NCI-H2196 (cell line): ENCODE results near the gene RANGRF.
"Not testable (repeated sequence)": the region's sequence is repeated elsewhere in the genome, so short reads cannot be mapped to it uniquely, and the experiment has no call there.

Source experiments
- DNase-seq: peaks from one replicate; lab custom pipeline; 2025; ENCODE audit not compliant: unreplicated experiment; lab: John Stamatoyannopoulos, UW

The RANGRF gene, protein sequence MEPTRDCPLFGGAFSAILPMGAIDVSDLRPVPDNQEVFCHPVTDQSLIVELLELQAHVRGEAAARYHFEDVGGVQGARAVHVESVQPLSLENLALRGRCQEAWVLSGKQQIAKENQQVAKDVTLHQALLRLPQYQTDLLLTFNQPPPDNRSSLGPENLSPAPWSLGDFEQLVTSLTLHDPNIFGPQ

DNA sequence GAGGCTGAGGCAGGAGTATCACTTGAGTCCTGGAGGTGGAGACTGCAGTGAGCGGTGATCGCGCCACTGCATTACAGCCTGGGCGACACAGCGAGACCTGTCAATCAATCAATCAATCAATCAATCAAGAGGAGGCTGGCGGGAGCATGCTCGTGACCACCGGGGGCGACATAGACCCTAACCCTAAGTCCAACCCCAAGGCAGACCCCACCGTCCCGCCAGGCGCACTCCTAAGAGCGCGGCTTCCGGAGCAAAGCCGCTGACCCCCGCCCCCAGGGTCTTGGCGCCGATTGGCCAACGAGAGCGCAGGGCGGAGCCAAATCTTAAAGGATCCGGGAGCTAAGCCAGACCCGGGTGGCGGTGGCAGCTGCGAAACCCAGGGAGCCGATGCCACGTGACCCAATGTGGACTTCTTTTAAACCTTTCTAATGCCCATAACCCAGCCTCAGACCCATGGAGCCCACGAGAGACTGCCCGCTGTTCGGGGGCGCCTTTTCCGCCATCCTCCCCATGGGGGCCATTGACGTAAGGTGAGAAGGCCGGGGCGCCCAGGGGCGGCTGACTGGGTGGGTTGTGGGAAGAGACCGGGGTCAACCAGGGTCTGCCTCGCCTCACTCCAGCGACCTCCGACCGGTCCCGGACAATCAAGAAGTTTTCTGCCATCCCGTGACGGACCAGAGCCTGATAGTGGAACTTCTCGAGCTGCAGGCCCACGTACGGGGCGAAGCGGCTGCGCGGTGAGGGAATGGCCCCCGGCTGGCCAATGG is at the start of gene RANGRF:
Gene RANGRF (plus strand): TSS at position 335 of the 767 bp plus-strand sequence. CDS start 119 bp downstream, at position 454.
- peak; percentile 78 for DNase-seq

DNA sequence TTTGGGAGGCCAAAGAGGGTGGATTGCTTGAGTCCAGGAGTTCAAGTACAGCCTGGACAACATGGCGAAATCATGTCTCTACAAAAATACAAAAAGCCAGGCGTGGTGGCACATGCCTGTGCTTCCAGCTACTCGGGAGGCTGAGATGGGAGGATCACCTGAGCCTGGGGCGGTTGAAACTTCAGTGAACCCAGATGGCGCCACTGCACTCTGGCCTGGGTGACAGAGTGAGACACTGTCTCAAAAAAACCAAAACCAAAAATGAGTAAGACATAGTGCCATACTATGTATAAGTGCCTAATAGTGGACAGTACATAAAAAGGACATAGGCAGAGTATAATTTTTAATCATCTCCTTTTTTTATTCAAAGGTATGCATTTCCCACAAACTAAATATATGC is 44.6 kb upstream of the RANGRF start:
- no peak for DNase-seq

DNA sequence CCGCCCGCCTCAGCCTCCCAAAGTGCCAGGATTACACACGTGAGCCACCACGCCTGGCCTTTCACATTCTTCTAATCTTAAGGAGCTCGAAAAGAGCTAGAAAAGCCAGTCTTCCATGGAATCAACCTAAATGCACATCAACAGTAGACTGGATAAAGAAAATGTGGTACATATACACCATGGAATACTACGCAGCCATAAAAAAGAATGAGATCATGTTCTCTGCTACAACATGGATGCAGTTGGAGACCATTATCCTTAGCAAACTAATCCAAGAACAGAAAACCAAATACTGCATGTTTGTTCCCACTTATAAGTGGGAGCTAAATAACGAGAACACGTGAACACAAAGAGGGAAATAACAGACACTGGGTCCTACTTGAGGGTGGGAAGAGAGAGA is 43.7 kb upstream of the RANGRF start:
- no peak for DNase-seq

DNA sequence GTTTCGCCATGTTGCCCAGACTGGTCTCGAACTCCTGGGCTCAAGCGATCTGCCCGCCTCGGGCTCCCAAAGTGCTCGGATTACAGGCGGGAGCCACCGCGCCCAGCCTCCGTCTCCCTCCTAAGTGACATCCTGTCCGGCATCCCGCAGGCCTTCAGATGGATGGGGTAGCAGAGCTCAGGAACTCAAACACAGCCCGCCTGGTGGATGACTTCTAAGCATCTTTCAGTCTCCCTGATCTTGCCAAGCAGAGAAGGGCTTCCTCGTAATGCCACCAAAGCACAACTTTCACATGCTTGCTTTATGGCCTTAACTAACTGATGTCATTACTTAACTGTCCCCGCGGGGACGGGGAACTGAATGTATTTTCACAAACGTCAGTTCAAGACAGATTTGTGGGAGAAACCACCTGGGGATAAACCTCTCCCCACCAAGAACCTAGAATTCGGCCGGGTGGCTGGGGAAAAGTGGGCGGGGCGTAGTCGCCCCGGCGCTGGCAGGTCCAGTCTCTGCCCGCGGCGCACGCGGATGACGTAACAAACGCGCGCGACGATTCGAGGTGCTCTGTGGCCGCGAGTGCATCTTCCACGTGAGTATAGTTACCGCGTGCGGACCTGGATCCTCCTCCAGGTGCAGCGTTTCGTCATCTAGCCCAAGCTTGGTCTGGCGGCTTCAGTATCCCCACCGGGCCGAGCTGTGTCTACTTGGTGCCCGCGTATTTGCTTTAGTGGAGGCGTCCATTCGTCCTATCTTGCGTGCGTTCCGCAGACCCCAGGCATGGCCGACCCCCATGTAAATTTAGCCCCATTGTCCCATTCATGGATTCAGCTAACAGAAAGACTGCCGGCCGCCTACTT is 39.5 kb upstream of the RANGRF start, which contains the start of gene PFAS:
Gene PFAS (plus strand): TSS at position 539 of the 857 bp plus-strand sequence. CDS start 4,649 bp downstream, outside the sequence.
- DNase-seq, result peak; percentile 85

DNA sequence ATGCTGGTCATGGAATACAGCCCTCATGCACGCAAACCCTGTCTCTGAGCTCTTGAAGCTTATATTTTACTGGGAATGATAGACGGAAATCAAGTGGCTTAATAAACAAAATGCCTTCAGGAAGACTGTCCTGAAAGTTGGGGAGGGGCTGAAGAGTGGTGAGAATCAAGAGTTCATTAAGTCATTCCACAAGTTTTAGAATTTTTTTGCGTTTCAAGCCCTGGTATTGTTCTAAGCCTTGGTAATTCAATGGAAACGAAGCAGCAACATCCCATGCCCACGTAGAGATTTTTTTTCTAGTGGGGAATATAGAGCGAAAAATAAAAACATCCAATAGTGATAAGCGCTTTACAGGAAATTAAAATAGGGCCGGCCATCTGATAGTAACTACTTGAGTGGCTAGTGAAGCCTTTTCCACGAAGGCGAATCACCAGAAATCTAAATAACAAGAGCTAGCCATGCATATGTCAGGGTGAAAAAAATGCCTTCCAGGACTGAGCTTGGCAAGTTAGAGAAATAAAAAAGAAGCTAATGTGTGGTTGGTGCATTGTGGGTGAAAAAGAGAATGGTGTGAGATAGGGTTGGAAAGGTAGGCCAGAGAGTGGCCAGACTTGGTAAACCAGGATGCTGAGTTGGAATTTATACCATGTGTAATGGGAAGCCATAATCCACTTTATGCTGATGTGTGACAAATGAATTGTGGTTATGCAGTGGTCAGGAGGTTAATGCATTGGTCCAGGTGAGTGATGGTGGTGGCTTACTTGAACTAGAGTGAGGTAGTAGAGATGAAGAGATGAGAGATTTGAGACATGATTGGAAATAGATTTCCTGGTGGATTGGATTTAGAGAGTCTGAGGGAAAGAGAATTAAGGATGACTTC is 38.6 kb upstream of the RANGRF start:
- no peak for DNase-seq

DNA sequence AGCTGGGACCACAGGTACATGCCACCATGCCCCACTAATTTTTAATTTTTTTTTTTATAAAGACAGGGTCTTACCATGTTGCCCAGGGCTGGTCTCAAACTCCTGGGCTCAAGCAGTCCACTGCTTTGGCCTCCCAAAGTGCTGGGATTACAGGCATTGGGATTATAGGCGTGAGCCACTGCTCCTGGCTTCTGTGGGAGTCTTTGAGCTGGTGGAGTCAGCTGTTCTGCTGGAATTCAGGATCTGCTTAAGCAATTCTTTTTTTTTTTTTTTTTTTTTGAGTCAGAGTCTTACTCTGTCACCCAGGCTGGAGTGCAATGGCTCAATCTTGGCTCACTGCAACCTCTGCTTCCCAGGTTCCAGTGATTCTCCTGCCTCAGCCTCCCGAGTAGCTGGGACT is 37.1 kb upstream of the RANGRF start:
- DNase-seq, result not testable (repeated sequence)

DNA sequence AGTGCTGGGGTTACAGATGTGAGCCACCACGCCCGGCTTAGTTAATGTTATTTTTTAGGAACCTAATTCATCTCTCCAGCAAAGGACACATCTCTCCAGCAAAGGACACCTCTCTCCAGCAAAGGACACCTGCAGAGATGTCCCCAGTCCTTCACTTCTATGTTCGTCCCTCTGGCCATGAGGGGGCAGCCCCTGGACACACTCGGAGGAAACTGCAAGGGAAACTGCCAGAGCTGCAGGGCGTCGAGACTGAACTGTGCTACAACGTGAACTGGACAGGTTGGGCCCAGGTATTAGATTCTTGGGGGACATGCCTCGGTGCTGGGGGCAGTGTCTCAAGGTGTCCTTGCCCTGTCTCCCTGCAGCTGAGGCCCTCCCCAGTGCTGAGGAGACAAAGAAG is 34.7 kb upstream of the RANGRF start:
- peak; percentile 6 for DNase-seq

DNA sequence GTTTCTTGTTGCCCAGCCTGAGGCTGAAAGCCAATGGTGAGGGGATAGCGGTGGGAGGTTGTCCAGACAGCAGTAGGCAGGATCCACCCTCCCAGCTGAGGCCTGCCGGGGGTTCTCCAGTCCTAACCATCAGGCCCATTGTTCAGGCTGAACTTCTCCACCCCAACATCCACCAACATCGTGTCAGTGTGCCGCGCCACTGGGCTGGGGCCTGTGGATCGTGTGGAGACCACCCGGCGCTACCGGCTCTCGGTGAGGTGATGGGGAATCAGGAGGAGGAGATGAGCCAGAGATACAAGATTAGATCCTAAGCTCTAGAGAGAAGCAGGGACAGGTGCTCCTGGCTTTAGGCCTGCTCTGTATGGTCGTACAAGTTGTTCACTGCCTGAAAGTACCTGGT is 33.6 kb upstream of the RANGRF start:
- DNase-seq, result no peak

DNA sequence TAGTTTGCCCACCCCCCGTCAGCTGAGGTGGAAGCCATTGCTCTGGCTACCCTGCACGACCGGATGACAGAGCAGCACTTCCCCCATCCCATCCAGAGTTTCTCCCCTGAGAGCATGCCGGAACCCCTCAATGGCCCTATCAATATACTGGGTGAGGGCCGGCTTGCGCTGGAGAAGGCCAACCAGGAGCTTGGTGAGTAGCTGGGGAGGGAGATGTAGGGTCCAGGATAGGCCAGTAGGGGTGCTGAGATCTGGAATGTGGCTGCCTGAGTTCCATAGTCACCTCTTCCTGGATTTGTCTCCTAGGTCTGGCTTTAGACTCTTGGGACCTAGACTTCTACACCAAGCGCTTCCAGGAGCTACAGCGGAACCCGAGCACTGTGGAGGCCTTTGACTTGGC is 33.0 kb upstream of the RANGRF start:
- DNase-seq, result no peak

DNA sequence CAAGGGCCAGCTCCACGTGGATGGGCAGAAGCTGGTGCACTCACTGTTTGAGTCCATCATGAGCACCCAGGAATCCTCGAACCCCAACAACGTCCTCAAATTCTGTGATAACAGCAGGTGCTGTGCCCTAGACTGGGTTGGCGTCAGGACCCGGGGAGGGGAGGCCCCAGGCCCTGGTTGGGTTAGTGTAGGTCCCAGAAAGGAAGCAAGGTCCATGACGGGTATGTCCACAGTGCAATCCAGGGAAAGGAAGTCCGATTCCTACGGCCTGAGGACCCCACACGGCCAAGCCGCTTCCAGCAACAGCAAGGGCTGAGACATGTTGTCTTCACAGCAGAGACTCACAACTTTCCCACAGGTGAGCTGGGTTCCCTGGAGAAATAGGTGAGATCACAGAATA is 32.2 kb upstream of the RANGRF start:
- no peak for DNase-seq

DNA sequence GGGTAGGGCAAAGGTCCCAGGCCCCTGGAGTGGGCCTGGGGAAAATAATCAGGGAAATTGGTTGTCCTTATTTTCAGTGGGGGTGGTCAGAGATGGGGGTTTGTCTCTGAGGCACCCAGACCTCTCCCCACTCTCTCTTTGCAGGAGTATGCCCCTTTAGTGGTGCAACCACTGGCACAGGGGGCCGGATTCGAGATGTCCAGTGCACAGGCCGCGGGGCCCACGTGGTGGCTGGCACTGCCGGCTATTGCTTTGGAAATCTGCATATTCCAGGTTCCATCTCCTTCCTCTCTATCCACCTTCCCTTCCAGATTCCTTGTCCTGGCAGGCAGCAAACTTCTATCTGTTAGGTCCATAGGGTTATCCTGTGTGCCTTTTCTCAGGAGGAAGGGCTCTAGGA is 31.8 kb upstream of the RANGRF start:
- DNase-seq, result no peak

DNA sequence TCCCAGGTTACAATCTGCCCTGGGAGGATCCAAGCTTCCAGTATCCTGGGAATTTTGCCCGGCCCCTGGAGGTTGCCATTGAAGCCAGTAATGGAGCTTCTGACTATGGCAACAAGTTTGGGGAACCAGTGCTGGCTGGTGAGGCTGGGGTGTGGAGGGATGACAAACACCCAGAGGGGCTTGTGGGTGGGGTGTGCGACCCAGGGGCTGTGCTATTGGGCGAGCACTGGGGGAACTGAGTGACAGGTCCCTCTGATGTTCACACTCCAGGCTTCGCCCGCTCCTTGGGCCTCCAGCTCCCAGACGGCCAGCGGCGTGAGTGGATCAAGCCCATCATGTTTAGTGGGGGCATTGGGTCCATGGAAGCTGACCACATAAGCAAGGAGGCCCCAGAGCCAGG is 30.7 kb upstream of the RANGRF start:
- no peak for DNase-seq

DNA sequence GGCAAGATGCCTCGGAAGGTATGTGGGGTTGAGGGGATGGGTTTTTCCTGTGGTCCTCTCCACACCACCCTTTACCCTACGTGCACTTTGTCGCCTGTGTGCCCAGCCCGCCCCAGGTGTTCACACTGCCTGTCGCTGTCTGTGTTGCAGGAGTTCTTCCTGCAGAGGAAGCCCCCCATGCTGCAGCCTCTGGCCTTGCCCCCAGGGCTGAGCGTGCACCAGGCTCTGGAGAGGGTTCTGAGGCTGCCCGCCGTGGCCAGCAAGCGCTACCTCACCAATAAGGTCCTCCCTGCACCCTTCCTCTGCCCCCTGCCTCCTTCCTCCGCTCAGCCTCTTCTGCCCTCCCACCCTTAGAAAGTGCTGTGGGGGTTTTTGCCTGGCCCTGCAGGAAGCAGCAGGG is 24.1 kb upstream of the RANGRF start:
- DNase-seq, result no peak

DNA sequence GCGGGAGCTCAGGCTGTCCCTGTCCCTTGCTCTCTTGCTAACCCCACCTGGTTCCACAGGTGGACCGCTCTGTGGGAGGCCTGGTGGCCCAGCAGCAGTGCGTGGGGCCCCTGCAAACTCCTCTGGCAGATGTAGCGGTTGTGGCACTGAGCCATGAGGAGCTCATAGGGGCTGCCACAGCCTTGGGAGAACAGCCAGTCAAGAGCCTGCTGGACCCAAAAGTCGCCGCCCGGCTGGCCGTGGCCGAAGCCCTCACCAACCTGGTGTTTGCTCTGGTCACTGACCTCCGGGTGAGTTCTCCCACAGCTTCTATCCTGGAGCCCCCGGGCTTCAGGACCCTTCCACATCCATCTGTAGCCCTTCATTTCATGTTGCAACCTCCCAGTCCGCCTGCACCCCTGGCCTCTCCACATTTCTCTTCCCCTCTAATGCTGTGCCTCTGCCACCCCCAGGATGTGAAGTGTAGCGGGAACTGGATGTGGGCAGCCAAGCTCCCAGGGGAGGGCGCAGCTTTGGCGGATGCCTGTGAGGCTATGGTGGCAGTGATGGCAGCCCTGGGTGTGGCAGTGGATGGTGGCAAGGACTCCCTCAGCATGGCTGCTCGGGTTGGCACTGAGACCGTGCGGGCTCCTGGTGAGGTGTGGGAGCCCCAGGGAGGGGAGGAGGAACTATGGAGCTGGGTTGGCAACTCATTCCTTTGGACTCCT is 23.5 kb upstream of the RANGRF start:
- no peak for DNase-seq

DNA sequence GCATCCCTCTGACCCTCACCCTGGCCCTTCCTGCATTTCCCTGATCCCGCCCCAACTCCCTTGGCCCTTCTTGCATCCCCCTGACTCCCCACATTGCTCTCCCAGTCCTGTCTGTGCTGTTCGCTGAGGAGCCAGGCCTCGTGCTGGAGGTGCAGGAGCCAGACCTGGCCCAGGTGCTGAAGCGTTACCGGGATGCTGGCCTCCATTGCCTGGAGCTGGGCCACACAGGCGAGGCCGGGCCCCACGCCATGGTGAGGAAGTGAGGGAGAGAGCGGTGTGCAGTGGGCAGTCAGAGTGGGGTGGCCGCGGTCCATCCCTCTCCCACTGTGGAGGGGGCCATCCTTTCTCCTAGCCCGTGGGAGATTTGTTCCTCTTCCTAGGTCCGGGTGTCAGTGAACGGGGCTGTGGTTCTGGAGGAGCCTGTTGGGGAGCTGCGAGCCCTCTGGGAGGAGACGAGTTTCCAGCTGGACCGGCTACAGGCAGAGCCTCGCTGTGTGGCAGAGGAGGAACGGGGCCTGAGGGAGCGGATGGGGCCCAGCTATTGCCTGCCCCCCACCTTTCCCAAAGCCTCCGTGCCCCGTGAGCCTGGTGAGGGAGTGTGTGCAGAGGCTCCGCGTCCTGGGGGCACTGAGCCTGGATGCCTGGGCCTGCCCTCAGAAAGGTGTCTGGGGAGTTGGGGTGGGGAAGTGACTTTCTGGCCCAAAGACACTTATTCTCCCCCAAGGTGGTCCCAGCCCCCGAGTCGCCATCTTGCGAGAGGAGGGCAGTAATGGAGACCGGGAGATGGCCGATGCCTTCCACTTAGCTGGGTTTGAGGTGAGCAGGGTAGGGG is 21.6 kb upstream of the RANGRF start:
- DNase-seq, result no peak

DNA sequence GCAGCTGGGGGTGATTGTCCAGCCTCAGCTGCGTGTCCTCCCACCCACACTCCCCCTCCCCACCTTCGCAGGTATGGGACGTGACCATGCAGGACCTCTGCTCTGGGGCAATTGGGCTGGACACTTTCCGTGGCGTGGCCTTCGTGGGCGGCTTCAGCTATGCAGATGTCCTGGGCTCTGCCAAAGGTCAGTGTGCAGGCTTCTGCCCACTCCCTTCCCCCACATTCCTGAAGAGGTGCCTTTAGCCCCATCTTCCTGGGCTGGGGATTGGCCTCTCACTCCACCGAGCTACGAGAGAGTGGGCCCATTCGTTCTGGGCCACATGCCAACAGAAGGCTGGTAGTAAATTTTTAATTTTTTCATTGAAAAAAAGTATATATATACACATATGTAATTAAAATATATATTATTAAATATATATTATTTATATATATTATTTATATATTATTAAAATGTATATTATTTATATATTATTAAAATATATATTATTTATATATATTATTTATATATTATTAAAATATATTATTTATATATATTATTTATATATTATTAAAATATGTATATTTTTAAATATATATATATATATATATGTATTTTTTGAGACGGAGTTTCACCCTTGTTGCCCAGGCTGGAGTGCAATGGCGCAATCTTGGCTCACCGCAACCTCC is 20.9 kb upstream of the RANGRF start:
- no peak for DNase-seq

DNA sequence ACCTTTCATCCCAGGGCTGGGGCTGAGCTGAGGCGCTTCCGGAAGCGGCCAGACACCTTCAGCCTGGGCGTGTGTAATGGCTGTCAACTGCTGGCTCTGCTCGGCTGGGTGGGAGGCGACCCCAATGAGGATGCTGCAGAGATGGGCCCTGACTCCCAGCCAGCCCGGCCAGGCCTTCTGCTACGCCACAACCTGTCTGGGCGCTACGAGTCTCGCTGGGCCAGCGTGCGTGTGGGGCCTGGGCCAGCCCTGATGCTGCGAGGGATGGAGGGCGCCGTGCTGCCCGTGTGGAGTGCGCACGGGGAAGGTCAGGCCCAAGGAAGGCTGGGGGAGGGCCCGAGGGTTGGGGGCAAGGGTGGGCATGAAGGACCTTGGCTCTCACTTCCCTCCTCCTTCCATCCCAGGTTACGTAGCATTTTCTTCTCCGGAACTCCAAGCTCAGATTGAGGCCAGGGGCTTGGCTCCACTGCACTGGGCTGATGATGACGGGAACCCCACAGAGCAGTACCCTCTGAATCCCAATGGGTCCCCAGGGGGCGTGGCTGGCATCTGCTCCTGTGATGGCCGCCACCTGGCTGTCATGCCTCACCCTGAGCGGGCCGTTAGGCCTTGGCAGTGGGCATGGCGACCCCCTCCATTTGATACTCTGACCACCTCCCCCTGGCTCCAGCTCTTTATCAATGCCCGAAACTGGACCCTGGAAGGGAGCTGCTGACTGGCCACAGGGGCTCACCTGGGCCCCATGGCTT is 19.7 kb upstream of the RANGRF start:
- no peak for DNase-seq

DNA sequence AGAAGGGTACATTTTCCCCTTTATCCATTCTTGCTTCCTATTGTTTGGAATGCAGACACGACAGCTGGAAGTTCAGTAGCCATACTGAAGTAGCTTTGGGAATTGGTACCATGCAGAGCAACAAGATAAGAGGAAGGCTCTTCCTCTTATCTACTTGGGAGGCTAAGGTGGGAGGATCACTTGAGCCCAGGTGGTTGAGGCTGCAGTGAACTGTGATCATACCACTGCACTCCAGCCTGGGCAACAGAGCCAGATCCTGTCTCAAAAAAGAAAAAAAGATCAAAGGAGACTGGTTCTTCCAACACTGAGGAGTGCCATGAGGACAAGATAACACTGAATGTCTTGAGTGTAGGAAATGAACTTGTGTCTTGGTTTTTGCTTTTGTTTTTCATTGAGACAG is 16.0 kb upstream of the RANGRF start:
- DNase-seq, result no peak
